GM12865 (cell line): Measurements from ENCODE around the gene TIMP3.

ENCODE experiments used
- DNase-seq: peaks from one replicate; pipeline ENCODE4 v3.0.0; 2010; ENCODE audit warnings: low read depth
- H3K4me3 ChIP-seq: 2 replicates; pipeline ENCODE4 v1.5.1; 2011; ENCODE audit warnings: mild to moderate bottlenecking, low read depth, low read length, control low read depth
- CTCF ChIP-seq: IDR thresholded peaks from 2 replicates; pipeline ENCODE4 v1.5.1; 2011; ENCODE audit warnings: low read length, control low read depth, low read depth, inconsistent platforms; ENCODE audit not compliant: insufficient read depth; ENCODE audit errors: missing control alignments

Gene TIMP3

DNA sequence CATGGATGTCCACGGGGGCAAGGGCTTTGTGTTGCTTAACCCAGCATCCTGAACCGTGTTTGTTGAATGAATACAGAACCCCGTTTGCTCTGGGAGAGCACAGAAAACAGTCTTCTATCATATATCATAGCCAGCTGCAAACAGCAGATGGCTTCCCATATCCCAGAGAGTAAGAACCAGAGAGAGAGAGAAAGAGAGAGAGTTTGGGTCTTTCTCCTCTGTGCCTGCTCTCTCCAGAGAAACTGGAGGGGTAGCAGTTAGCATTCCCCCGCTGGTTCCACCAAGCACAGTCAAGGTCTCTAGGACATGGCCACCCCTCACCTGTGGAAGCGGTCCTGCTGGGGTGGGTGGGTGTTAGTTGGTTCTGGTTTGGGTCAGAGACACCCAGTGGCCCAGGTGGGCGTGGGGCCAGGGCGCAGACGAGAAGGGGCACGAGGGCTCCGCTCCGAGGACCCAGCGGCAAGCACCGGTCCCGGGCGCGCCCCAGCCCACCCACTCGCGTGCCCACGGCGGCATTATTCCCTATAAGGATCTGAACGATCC is 440 bp upstream of the TIMP3 start:
- no peak for TF ChIP-seq CTCF
- no peak overlapping the region for H3K4me3 ChIP-seq
- no peak for DNase-seq

DNA sequence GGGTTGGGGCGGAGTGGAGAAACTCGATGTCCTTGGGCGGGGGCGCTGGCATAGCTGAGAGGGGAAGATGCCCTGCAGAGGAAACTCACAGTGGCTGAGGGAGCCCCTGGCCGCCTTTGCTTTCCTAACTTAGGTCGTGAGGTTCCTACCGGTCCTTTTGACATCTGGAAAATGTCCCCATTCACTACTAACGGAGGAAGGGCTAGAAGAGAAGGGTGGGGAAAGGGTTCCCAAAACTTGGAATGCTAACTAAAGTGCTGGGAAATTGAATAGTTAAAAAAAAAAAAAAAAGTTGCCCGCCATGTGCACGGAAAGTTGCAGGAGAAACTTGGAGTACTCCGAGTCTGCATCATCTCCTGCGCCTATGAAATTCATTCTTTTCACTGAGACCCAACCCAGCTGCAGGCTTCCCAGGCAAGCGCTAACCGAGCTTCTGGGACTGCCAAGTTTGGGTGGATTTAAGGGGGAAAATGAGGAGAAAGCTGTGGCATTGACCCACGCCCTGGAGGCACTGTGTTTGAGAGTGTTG is 796 bp downstream of the TIMP3 start:
- no peak for TF ChIP-seq CTCF
- no peak overlapping the region for H3K4me3 ChIP-seq
- DNase-seq, result no peak

DNA sequence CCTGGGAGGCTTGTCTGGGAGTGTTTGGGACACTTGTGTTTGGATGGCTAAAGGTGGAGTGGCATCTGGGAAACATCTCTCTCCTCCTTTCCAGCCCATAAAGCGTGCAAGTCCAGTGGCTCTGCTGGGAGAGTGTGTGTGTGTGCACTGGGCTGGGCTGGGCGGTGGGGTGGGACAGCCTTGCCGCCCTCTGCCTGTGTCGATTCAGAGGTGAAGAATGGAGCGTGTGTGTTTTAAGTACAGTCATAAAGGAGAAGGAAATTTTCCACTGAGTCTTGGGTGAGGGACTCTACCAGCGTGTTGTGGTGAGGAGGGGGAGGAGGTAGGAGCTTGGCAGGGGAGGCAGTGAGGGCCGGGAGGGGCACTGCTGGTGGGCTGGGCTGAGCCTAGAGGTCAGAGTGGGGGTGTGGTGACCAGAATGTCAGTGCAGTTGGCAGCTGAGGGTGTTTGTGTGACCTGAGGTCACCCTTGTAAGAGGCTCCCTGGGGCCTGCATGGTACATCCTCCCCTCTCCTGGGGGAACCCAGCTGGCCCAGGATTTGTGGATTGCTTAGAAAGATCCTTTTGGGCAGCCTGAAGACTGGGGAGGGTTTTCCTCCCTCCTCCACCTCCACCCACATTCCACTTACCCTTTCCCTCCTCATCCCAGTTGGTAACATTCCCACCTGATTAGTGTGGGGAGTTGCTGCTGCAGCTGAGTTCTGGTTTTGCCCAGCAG is 1.7 kb downstream of the TIMP3 start:
- no peak for DNase-seq

GRCh38 chr22:32803738-32804435 is 2.4 kb downstream of the TIMP3 start:
- TF ChIP-seq CTCF, result no peak
- no peak for DNase-seq
- H3K4me3 ChIP-seq, result no peak overlapping the region

More for the DNA sequence above, 1.7 kb downstream of the TIMP3 start:
- no peak overlapping the region for H3K4me3 ChIP-seq
- no peak for TF ChIP-seq CTCF

- TF ChIP-seq CTCF, result no peak
- no peak overlapping the region for H3K4me3 ChIP-seq
- DNase-seq, result no peak
Observed at GRCh38 chr22:32804531-32805360, 3.2 kb downstream of the TIMP3 start.

DNA sequence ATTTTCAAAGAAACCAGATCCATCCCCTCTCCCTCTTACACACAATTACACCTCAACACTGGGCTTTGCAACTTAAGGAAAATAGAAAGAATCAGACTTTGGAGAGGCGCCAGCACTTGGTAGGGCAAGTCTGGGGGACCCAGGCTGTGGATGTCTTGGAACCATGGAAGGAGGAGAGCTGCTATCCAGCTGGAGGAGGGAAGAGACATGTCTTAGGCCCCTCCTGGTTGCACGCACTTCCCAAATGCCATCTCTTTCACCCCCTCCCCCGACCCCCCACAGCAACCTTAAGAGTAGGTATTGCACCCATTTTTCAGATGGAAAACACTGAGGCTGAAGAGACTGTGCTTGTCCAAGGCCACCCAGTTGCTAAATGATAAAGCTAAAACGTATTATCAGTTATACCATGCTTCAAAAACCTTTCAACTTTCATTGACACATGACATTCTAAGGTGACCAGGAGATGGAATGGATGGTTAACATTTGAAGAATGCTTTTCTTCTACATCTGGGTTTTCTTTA is 3.9 kb downstream of the TIMP3 start:
- no peak overlapping the region for H3K4me3 ChIP-seq
- TF ChIP-seq CTCF, result no peak
- no peak for DNase-seq
